GM21390 (cell line): ENCODE results near the gene MYL6B.
"Not testable (repeated sequence)": the region's sequence is repeated elsewhere in the genome, so short reads cannot be mapped to it uniquely, and the experiment has no call there.

Source experiments
- ATAC-seq: cut with Tn5 transposase; IDR thresholded peaks from one replicate; pipeline ENCODE4 v1.9.1; 2021; ENCODE audit not compliant: unreplicated experiment

Gene MYL6B

DNA sequence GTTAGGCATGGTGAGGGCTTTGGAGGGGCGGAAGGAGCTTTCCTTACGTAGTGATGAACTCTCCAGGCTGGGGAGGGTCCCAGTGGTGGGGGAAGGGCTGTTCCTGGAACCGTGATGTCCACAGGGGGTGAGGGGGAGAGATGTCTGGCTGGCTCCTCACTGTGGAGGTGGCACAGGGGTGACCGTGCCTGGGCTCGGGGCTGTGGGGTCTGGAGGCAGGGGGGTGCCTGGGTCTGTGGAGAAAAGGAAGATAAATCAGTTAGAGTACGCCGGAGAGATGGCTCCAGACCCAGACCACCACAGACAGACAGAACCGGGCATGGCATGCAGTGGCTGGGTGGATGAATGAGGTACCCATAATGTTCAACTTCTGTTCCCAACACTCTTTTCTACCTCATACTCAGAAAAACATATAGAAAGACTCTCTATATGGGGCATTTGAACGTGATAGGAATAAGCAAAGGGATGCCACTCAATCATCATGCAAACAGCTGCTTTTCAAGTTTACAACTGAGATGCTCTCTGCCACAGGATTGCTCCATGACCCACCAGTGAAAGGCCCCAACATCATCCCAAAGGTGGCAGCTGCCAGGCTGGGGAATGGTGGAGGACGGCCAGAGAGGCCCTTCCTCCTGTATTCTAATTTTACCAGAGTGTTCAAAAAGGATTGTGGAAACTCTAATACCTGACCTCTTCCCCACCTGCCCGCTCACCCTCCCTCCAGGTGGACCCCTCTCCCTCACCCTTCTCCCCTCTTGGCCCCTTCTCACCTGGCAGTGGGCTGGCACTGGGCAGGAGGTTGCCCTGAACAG is 11.4 kb downstream of the MYL6B start:
- no peak for ATAC-seq

DNA sequence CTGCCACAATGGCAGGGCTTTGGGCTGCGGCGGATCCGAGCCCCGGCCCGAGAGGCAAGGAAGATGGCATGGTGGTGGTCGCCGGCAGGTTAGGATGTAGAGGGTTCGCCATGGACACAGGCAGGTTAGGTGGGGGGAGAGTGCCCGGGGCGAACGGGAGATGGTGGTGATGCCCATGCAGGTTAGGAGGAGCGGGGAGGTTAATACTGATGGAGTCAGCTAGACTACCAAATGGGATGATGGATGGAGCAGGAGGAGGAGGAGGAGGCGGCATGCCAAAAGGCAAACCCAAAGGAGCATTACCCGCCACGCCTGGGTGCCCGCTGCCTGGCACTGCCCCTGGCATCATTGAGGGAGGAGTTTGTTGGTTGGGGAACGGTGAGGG is 11.9 kb downstream of the MYL6B start:
- ATAC-seq, result no peak

DNA sequence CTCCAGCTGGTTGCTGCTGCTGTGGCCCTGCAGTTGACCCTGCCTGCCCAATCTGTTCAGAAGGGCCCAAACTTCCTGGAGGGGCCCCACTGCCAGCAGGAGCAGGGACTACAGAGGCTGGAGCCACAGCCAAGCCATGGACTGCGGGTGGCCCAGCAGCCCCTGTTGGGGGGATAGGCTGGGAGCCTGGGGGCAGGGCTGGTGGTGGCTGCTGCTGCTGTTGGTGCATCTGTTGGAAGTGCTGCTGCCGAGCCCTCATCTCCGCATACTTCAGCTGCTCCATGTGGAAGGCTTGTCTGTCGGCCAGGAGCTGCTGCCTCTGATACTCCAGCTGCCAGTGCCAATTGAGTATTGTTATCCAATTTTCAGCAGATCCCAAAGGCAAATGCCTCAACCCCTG is 13.0 kb downstream of the MYL6B start:
- no peak for ATAC-seq

DNA sequence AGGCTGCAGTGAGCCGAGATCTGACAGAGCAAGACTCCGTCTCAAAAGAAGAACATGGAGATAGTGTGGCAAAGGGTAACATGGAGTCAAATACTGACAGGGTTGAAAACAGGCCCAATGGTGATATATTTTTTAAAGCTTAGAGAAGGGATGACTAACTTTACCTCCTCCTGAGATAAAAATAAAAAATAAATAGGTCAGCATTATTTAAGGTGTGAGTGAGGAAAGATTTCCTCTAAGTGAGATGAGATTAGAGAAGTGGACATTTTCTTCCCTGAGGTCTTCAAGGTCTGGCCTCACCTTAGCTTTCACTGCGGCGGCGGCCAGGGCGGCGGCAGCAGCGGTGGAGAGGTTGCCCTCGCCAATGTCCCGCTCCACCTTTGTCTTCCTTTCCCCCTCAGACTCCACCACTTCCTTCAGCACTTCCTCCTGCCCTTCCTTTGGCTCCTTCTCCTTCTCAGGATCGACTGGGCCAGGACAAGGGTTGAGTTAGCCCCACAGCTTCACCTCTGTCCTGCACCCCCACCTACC is 16.9 kb downstream of the MYL6B start:
- ATAC-seq, result no peak

DNA sequence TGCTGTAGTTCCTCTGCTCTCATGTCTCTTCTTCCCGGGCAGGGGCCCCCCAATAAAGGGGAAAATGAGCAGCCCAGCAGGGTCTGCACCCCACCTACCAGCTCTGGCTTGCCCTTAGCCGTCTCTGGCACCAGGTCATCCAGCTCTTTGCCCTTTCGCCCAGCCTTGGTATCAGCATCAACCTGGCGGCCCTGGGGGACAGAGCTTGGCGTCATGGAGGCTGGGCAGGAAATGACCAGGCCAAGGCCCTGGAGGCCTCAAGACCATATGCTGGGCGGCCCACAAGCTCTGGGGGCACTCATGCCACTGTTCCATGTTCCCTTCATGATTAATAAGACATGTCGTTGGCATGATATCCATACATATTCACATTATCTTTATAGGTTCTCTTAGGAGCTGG is 20.5 kb downstream of the MYL6B start:
- ATAC-seq, result no peak

DNA sequence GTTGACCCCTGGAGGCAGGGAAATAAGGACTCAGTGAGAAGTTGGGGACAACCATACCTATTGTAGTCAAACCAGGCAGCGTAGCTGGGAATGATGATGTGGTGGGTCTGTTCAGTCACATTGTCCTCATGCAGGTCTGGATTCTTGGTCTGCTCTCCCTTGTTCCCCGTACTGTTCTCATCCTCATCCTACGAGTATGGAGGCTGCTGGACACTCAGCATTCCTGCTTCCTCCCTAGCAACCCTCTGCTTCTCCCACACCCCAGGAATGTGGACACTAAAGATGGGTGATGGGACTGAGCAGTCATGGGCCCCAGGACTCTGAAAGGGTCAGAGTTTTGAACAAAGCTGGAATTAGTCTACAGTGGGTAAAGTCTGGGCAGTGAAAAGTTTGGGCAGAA is 26.0 kb downstream of the MYL6B start:
- no peak for ATAC-seq

DNA sequence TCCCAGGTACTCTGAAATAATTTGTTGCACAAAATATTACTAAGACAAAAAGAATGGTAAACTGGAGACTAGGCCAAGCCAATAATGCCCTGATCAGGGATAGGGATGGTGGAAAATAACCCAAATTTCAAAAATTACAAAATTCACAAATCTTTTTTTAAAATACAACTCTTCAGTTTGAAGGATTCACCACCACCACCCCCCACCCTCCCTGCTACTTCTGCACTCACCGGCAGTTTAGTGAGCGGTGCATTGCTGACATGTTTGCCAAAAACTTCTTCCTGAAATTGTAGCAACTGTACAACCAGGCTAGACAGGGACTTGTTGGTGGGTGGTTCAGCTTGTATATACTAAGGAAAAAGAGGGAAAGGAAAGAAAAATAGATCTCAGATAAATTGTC is 34.6 kb downstream of the MYL6B start:
- no peak for ATAC-seq

DNA sequence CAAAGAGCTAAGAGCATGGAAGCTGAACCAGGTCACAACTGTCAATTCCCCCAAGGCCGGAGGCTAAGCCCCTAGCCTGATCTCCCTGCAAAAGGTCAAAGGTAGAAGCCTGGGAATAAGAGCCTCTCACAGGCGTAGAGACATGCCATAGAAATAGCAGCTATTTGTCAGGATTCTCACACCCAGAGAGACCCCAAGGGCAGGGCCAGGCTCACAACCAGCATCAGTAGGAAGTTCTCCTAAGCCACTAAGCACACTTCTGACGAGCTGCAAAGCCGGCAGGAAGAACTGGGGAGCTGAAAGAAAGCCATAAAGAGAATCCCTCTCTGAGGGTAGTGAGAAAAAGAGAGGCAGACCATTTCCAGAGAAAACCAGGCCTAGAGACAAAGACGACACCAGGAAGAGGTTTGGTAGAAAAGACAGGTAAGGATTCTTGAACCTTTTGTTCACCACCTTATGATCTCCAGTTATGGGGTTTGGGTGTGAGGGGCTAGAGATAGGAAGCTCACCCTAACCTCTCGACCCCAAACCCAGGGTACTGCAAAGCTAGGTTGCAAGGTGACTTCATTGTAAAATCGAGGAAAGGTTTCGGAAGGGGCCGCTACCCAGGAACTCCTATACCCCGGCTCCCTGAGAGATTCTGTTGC is 35.9 kb downstream of the MYL6B start:
- no peak for ATAC-seq

DNA sequence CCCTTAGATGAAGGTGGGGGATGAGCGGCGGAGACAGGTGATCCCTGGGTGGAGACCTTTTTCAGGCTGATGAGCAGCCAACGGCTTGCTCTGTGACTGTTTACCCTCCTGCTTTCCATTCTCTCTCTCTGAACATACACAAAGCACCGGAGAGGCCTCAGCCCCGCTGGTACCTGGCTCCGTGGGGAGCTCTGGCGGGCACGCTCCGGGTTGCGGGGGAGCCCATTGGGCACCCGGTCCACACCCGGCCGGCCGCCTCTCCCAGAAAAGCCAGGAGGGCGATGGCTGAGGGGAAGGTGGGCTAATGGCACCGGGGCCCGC is 36.4 kb downstream of the MYL6B start:
- ATAC-seq, result no peak

DNA sequence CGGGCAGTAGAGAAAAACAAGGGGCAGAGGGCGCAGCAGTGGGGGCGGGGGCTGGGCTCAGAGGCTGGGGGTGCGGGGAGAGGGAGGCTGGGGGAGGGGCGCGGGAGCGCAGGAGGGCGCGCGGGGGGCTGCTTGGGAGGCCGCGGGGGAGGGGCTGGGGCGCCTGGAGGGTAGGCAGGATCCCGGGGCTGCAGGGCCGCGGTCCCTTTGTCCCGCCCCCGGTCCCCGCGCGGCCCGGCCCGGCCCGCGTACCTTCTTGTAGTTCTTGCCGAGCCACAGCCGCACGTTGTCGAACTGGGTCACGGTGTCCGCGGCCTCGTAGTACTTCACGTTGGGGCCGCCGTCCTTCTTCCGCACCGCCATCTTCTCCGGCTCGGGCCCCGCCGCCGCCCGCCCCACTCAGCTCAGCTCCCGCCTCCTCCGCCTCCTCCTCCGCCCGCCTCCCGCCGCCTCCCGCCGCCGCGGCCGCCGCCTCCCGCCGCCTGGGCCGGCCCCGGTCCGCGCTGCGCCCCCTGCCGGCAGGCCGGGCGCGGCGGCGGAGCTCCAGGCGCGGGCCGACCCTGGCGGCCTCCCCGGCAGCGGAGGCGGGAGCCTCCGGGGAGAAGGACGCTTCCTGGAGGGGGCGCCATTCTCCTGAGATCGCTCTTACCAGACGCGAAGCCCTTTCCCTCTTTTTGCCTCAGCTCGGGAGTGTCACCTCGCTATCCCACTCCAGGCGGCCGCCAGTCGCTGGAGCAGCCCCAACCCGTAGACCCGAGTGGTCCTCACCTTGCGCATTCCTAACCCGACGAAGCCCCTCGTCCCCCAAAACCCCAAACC is 36.9 kb downstream of the MYL6B start, which contains the start of gene SMARCC2:
Gene SMARCC2 (minus strand): TSS at position 385 of the 819 bp plus-strand sequence. CDS start 22 bp downstream, at position 363.
- peak; percentile 71 for ATAC-seq

DNA sequence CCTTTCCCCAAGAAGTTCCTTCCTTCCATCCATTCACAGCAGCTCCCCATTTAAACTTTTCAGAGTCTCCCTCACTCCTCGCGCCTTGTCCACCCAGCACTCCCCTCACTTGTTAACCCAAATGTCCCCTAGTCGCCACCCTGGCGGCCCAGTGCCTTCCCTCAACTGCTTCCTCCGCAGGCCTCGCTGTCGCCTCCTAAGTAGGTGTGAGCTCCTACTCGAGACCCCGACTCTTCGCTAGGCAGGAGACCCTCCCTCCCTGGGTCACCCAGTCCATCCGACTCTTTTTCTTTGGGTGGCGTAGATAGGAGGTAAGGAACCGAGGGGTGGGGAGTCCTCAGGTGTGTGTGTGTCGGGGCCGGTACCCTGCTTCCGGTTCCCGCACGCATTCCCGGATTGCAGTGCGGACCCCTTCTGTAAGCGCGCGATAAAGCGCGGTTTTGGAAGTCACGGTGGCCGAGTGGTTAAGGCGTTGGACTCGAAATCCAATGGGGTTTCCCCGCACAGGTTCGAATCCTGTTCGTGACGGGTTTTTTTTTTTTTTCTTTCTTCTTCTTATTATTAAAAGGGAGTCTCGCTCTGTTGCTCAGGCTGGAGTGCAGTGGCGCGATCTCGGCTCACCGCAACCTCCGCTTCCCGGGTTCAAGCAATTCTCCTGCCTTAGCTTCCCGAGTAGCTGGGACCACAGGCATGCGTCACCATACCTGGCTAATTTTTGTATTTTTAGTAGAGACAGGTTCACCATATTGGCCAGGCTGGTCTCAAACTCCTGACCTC is 37.7 kb downstream of the MYL6B start:
- ATAC-seq, result peak; percentile 27

DNA sequence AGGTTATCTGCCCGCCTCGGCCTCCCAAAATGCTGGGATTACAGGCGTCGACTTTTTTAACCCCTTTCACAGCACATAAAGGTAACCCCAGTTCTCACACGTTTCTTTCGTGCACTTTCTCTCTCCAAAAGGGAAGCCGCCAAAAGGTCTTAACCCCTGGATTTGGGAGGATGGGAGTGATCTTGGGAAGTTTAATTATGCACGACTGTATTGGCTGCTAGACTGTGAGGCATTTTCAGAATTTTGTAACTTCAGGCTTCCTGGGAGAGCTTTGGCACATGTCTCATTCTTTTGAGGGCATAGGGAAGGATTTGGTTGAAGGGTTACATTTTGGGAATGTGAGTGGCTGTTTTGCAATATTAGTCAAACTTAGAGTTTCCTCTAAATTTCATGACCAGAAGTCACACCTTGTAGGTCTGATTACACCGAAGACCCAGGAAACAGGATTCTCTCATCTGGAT is 38.3 kb downstream of the MYL6B start:
- ATAC-seq, result no peak

DNA sequence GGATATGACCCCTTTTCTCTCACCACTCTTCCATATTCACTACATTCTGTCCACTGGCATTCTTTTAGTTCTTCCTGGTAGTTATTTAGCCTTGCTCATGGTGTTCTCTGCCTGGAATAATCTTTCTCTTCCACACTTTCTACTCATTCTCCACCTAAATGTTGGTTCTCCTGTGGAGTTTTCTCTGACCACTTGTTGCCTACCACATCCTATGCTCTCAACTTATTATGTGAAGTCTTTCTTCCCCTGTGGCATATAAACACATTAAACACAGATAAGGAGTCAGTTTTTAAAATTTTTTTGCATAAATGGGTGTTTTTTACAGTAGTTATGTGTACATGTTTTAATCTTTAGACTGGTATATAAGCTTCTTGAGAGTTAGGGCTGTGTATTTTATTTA is 40.2 kb downstream of the MYL6B start:
- no peak for ATAC-seq

DNA sequence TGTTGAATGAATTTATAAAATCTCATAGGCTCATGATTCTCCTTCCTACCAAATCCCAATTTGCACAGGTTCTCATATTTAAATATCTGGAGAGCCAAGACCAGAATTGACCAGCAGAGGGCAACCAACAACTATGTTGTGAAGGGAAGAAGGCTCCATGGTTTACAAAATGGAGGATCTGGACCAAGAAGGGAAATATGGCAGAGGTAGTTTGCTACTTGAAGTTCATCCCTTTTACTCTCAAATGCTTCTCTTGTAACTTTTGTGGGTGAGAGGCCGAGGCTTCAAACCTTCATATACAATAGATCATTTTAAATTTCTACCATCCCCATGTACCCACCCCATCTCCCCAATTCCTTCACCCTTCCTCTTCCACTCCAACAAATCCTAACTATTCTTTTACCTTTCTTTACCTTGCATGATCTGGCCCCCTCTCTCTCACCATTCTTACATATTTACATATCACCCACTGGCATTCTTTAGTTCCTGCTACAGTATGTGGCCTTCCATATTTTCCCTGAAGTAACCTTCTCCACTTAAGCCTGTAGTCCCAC is 40.7 kb downstream of the MYL6B start:
- ATAC-seq, result no peak

DNA sequence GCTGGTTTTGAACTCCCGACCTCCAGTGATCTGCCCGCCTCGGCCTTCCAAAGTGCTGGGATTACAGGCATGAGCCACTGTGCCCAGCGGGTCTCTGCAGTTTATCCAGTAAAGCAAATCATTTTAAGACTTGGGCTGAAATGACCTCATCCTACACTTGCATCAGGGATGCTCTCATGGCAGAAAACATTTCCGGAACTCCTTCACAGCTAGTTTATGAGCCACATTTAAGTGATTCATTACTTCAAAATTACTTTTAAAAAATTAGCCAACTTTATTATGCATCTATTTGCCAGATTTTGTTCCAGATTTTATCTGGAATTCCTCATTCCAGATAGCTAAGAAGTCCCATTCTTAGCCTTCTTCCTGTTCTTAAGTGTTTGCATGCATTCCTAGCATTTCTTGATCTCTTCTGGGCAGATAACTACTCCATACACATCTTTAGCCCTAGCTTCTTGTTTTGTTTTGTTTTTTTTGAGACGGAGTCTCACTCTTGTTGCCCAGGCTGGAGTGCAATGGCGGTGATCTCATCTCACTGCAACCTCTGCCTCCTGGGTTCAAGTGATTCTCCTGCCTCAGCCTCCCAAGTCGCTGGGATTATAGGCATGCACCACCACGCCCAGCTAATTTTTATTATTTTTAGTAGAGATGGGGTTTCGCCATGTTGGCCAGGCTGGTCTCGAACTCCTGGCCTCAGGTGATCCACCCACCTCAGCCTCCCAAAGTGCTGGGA is 44.6 kb downstream of the MYL6B start:
- not testable (repeated sequence) for ATAC-seq

DNA sequence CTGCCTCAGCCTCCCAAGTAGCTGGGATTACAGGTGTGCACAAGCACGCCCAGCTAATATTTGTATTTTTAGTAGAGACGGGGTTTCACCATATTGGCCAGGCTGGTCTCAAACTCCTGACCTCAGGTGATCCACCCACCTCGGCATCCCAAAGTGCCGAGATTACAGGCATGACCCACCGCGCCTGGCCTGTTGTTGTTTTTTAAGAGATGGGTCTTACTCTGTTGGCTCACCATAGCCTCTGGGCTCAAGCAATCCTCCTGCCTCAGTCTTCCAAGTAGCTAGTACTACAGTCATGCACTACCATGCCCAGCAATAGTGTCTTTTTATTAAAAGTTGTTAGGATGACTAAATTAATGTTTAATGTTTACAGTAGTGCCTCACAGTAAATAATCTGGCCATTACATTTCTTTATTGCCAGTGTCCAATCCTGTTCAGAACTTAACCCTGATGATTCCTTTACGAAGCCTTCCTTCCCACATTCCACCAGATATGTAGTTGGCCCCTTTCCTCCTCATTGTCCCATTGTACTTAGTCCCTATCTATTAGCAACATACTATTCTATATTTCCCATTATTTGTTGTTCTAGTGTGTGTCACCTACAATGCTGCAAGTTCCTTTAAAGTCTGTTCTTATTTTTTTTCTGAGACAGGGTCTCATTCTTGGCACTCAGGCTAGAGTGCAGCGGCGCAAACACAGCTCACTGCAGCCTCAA is 45.7 kb downstream of the MYL6B start:
- ATAC-seq, result no peak

DNA sequence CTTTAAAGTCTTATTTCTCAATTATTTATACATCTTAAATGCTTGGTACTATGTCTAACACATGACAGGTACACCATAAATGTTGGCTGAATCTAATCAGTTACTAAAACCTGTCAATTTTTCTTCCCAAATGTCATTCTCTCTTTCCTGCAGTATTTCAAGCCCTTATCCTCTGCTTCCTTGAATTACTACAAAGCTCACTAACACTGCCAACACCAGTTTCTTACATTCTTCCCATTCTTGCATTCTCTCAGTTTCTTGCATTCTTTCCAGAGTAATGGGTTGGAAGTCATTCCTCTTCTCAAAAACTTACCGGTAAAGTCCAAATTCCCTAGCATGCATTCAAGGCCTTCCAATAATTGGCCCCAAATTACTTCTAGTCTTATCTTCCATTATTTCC is 46.4 kb downstream of the MYL6B start:
- no peak for ATAC-seq

DNA sequence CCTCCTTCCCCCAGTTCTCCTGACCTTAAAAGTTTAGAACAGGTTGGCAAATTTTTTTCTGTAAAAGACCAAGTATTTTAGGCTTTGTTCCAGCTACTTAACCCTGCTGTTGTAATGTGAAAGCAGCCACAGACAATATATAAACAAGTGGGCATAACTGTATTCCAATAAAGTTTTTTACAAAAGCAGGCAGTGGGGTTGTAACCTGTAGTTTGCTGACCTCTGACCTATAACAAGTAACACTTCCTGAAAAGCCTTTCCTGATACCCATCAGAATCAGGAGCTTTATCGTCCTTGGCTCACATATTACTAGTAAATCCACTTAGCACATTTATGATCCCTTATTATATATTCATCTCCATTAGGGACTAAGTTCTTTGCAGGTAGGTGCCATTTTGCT is 50.0 kb downstream of the MYL6B start:
- no peak for ATAC-seq

DNA sequence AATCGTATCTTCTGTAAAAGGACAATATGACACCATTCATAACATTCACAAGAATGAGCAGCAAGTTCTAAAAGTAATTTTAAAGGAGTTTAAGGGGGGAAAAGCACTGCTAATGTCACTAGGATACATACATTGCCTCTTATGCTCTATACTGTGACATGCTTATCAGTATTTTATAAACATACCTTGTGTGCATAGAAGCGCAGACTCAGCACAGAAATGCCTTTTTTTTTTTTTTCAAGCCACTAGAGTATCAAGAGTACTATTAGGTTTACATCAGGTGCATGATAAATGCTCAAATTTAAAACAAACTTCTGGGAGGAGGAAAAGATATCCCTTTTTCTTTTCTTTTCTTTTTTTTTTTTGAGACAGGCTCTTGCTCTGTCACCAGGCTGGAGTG is 50.5 kb downstream of the MYL6B start:
- no peak for ATAC-seq
